Measurements from ENCODE around the gene TNS1.

GRCh38 chr2:217838409-217838831 lies 164.4 kb downstream of the TNS1 start:
- no peak for TF ChIP-seq EZH2 (IDR thresholded peaks at IDR 0.05; ENCODE audit: borderline replicate concordance, insufficient read depth, low read depth, low read length, poor library complexity, severe bottlenecking)
- TF ChIP-seq CTCF (IDR thresholded peaks at IDR 0.05) = no peak

Measured in B cell (primary cell).